Endothelial cell of umbilical vein (primary cell): ENCODE results near the gene SRRM2.

Source experiments
- CTCF ChIP-seq, 2 donors: IDR thresholded peaks; 1 replicate in 1 of 2; 2 replicates in 1 of 2; pipeline ENCODE4 v1.5.1; 2011; ENCODE audit warnings: low read length in 2 of 2, mild to moderate bottlenecking in 2 of 2, moderate library complexity in 2 of 2, control low read depth in 1 of 2, inconsistent platforms in 1 of 2, low read depth in 1 of 2; ENCODE audit not compliant: insufficient read depth in 1 of 2; ENCODE audit errors: extremely low read depth in 1 of 2
- EZH2 ChIP-seq: IDR thresholded peaks from 2 replicates; pipeline ENCODE4 v1.6.1; 2012; ENCODE audit warnings: borderline replicate concordance, low read depth, mild to moderate bottlenecking, moderate library complexity, low read length, inconsistent platforms; ENCODE audit not compliant: severe bottlenecking
- FOS ChIP-seq: IDR thresholded peaks from 2 replicates; pipeline ENCODE4 v1.6.1; 2011; ENCODE audit warnings: mild to moderate bottlenecking, low read length, moderate library complexity, borderline replicate concordance; ENCODE audit not compliant: insufficient read depth
- GATA2 ChIP-seq: IDR thresholded peaks from 2 replicates; pipeline ENCODE4 v1.7.0; 2011; ENCODE audit warnings: low read depth, mild to moderate bottlenecking, moderate library complexity, mixed read lengths, low read length; ENCODE audit not compliant: insufficient read length, insufficient read depth
- JUN ChIP-seq: IDR thresholded peaks from 2 replicates; pipeline ENCODE4 v1.6.1; 2011; ENCODE audit warnings: borderline replicate concordance, low read depth; ENCODE audit not compliant: insufficient read length, insufficient read depth
- POLR2A ChIP-seq: IDR thresholded peaks from 2 replicates; pipeline ENCODE4 v1.6.1; 2012; ENCODE audit warnings: low read depth, mild to moderate bottlenecking, control low read depth, low read length
- POLR2AphosphoS5 ChIP-seq: IDR thresholded peaks from 2 replicates; pipeline ENCODE4 v1.6.1; 2012; ENCODE audit warnings: low read depth, mild to moderate bottlenecking, control low read depth, low read length, moderate library complexity; ENCODE audit not compliant: insufficient read depth

GRCh38 chr16:2742323-2743006 is 10.0 kb upstream of the SRRM2 start:
- TF ChIP-seq POLR2A (no peak), JUN (no peak), POLR2AphosphoS5 (no peak), CTCF (IDR thresholded peaks at IDR 0.05; ENCODE audit: extremely low read depth in 1 of 2, insufficient read depth in 1 of 2, low read depth in 1 of 2, low read length in 2 of 2) (no peak), FOS (no peak), EZH2 (no peak), GATA2 (no peak)
